Panc1 (cell line): ENCODE results near the gene GATAD2B. TPM values are rescaled to one million over a fixed set of nuclear protein-coding genes. Genes with fewer than 3 reads are reported as not detected.

Experiments
- ATAC-seq: fragments of 200-7000 bp; cut with Tn5 transposase; 2 replicates; pipeline ENCODE4 v1.9.1; 2020; ENCODE audit warnings: mild to moderate bottlenecking, moderate library complexity
- BruUV-seq: library from RNA; stranded (reverse); fragments of 400-500 nt; replicated peaks from 2 replicates; lab custom pipeline; 2021; lab: Mats Ljungman, UMichigan
- CTCF ChIA-PET: fragments of 300-600 bp; sonication (Branson Sonifier 250); formaldehyde crosslinking; loops from one replicate; lab custom pipeline; 2022; ENCODE audit warnings: antibody characterized with exemption; lab: Charles Lee
- POLR2A ChIA-PET: fragments of 300-600 bp; sonication (Branson Sonifier 250); formaldehyde crosslinking; loops from one replicate; lab custom pipeline; 2022; ENCODE audit warnings: antibody characterized with exemption; lab: Charles Lee
- DNase-seq: peaks from one replicate; pipeline ENCODE4 v3.0.0-alpha.2; 2010; ENCODE audit warnings: low read depth, low spot score
- H3K27ac ChIP-seq: 2 replicates; pipeline ENCODE4 v1.5.1; 2011; ENCODE audit warnings: mild to moderate bottlenecking, low read length, inconsistent platforms
- H3K27me3 ChIP-seq: fragments of 200-500 bp; sonication (Bioruptor generic); 2 replicates; pipeline ENCODE4 v1.6.0; 2014; ENCODE audit warnings: low read length, inconsistent platforms; ENCODE audit not compliant: control insufficient read depth, insufficient read depth
- H3K36me3 ChIP-seq: fragments of 200-500 bp; sonication (Bioruptor generic); 2 replicates; pipeline ENCODE4 v1.5.1; 2014; ENCODE audit warnings: inconsistent platforms, mild to moderate bottlenecking, low read length, moderate library complexity; ENCODE audit not compliant: control insufficient read depth, insufficient read depth
- H3K4me1 ChIP-seq: 2 replicates; pipeline ENCODE4 v1.5.1; 2011; ENCODE audit warnings: inconsistent platforms, mild to moderate bottlenecking, low read length, moderate library complexity; ENCODE audit not compliant: control insufficient read depth, insufficient read depth
- H3K4me3 ChIP-seq, 2 experiments: 2 replicates each; pipeline ENCODE4 v1.5.1; 2011 to 2012; ENCODE audit warnings: low read depth in 2 of 2, low read length in 2 of 2, mild to moderate bottlenecking in 2 of 2, inconsistent platforms in 1 of 2, moderate library complexity in 1 of 2
- H3K9me3 ChIP-seq: fragments of 200-500 bp; sonication (Bioruptor generic); 2 replicates; pipeline ENCODE4 v1.5.1; 2014; ENCODE audit warnings: low read depth, mild to moderate bottlenecking, inconsistent platforms, low read length, moderate library complexity; ENCODE audit not compliant: control insufficient read depth, insufficient read depth
- POLR2AphosphoS5 ChIP-seq: IDR thresholded peaks from 2 replicates; pipeline ENCODE4 v1.6.1; 2012; ENCODE audit warnings: mild to moderate bottlenecking, low read depth, low read length, moderate library complexity
- SIN3A ChIP-seq: IDR thresholded peaks from 2 replicates; pipeline ENCODE4 v1.6.1; 2012; ENCODE audit warnings: low read depth, mild to moderate bottlenecking, low read length, moderate library complexity, borderline replicate concordance; ENCODE audit not compliant: insufficient read depth
- TCF7L2 ChIP-seq: IDR thresholded peaks from 2 replicates; pipeline ENCODE4 v1.6.1; 2011; ENCODE audit warnings: mild to moderate bottlenecking, low read depth, low read length, inconsistent platforms
- in situ Hi-C: cut with HindIII; loops from 2 replicates; pipeline ENCODE4 v1.10.0; 2016; ENCODE audit warnings: low sequenced_read_pairs, low pct_unique_long_range_greater_than_20kb
- intact Hi-C: fragments of 100-400 bp; cut with micrococcal nuclease; formaldehyde crosslinking; loops from one replicate; pipeline ENCODE4 v1.10.0; 2022; ENCODE audit not compliant: unreplicated experiment
- total RNA-seq: library from RNA; stranded (reverse); gene quantifications from one replicate; pipeline ENCODE4 v1.2.1, GENCODE V29; 2021; ENCODE audit not compliant: unreplicated experiment
- TF ChIP-seq, protein P1 (sequence below): fragments of 450-650 bp; IDR thresholded peaks from 2 replicates; pipeline ENCODE4 v1.5.1; 2017; ENCODE audit warnings: mild to moderate bottlenecking
- TF ChIP-seq, protein P2 (sequence below), 2 experiments: IDR thresholded peaks; 2 replicates each; pipeline ENCODE4 v1.6.1; 2011 to 2012; ENCODE audit warnings: low read depth in 2 of 2, control low read depth in 1 of 2, low read length in 1 of 2, mild to moderate bottlenecking in 1 of 2, moderate library complexity in 1 of 2; ENCODE audit not compliant: insufficient read depth in 1 of 2

Gene GATAD2B
- total RNA-seq, 1 experiment from 2014 or later, result 47.2 TPM

DNA sequence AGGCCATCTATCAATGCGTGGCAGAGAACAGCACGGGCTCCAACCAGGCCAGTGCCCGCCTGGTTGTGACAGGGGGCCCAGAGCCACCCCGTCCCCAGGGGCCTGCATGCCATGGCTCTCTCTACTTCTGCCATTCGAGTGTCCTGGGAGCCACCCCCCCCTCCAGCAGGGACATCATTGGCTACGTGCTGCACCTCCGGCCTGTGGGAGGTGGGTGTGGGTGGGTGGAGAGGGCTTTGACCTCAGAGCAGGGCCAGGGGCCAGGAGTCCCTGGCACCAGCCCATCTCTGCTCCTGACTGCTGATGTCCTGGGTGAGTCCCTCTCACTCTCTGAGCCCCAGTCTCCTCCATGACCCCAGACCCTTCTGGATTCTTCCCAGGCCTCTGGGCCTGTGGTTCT, 122.3 kb downstream of the GATAD2B start:
- H3K9me3 ChIP-seq, result no peaks in the 10 kb centered on the region
- TF ChIP-seq, protein P1, sequence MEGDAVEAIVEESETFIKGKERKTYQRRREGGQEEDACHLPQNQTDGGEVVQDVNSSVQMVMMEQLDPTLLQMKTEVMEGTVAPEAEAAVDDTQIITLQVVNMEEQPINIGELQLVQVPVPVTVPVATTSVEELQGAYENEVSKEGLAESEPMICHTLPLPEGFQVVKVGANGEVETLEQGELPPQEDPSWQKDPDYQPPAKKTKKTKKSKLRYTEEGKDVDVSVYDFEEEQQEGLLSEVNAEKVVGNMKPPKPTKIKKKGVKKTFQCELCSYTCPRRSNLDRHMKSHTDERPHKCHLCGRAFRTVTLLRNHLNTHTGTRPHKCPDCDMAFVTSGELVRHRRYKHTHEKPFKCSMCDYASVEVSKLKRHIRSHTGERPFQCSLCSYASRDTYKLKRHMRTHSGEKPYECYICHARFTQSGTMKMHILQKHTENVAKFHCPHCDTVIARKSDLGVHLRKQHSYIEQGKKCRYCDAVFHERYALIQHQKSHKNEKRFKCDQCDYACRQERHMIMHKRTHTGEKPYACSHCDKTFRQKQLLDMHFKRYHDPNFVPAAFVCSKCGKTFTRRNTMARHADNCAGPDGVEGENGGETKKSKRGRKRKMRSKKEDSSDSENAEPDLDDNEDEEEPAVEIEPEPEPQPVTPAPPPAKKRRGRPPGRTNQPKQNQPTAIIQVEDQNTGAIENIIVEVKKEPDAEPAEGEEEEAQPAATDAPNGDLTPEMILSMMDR, result no peak
- TF ChIP-seq SIN3A (no peak), TCF7L2 (no peak), POLR2AphosphoS5 (no peak)
- TF ChIP-seq, protein P2, sequence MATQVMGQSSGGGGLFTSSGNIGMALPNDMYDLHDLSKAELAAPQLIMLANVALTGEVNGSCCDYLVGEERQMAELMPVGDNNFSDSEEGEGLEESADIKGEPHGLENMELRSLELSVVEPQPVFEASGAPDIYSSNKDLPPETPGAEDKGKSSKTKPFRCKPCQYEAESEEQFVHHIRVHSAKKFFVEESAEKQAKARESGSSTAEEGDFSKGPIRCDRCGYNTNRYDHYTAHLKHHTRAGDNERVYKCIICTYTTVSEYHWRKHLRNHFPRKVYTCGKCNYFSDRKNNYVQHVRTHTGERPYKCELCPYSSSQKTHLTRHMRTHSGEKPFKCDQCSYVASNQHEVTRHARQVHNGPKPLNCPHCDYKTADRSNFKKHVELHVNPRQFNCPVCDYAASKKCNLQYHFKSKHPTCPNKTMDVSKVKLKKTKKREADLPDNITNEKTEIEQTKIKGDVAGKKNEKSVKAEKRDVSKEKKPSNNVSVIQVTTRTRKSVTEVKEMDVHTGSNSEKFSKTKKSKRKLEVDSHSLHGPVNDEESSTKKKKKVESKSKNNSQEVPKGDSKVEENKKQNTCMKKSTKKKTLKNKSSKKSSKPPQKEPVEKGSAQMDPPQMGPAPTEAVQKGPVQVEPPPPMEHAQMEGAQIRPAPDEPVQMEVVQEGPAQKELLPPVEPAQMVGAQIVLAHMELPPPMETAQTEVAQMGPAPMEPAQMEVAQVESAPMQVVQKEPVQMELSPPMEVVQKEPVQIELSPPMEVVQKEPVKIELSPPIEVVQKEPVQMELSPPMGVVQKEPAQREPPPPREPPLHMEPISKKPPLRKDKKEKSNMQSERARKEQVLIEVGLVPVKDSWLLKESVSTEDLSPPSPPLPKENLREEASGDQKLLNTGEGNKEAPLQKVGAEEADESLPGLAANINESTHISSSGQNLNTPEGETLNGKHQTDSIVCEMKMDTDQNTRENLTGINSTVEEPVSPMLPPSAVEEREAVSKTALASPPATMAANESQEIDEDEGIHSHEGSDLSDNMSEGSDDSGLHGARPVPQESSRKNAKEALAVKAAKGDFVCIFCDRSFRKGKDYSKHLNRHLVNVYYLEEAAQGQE (IDR thresholded peaks at IDR 0.05; ENCODE audit: insufficient read depth in 1 of 2, low read depth in 2 of 2, low read length in 1 of 2), result no peak
- no peak for ATAC-seq
- no TSS peak for BruUV-seq
- ChIA-PET POLR2A (no interaction called here), CTCF (no interaction called here)
- H3K4me1 ChIP-seq, result no peaks in the 10 kb centered on the region
- H3K36me3 ChIP-seq, result no peaks in the 10 kb centered on the region
- no peak overlapping the region for H3K27ac ChIP-seq
- DNase-seq, result no peak
- in situ Hi-C loops, result no loop called here
- H3K4me3 ChIP-seq, result no peak overlapping the region
- H3K27me3 ChIP-seq, result no peaks in the 10 kb centered on the region
- intact Hi-C loops, result no loop called here

DNA sequence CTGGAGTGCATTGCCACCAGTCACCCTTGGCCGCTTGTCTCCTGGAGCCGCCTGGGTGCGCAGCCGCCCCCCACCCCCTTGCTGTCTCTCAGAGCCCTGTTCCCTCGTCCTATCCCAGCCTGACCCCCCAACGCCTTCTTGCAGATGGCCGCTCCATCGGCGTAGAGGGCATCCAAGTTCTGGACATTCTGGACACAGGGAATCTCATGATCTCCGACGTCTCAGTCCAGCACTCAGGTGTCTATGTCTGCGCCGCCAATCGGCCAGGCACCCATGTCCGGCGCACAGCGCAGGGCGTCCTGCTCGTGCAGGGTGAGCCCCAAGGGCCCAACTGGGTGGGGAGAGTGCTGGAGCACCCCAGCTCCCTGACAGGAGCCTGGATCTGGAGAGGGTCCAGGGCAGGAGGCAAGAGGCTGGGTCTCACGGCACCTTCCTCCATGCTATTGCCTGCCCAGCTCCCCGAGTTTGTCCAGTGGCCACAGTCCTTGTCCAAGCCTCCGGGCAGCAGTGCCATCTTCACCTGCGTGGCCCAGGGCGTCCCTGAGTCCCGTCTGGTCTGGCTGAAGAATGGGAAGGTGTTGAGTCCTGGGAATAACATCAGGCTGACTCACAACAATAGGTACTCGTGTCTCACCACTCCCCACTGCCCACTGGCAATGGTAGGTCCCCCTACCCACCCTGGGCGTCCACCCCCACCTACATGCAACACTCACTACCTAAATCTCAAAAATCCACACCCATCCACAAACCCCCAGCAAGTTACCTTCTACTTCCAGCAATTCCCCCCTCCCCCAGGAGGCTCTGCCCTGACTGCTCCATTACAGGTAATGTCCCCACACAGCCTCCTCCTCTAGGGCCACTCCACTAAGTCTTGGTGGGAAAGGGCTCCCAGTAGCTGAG, 123.0 kb downstream of the GATAD2B start:
- ChIA-PET CTCF (no interaction called here), POLR2A (no interaction called here)
- Histone ChIP-seq H3K4me1 (no peaks in the 10 kb centered on the region), H3K27ac (no peak overlapping the region), H3K9me3 (no peaks in the 10 kb centered on the region), H3K27me3 (no peaks in the 10 kb centered on the region), H3K4me3 (no peak overlapping the region), H3K36me3 (no peaks in the 10 kb centered on the region)
- intact Hi-C loops, result no loop called here
- no peak for TF ChIP-seq POLR2AphosphoS5
- TF ChIP-seq SIN3A, result no peak
- TF ChIP-seq, protein P2 (IDR thresholded peaks at IDR 0.05; ENCODE audit: insufficient read depth in 1 of 2, low read depth in 2 of 2, low read length in 1 of 2), result no peak
- TF ChIP-seq TCF7L2, result no peak
- in situ Hi-C loops, result no loop called here
- no peak for DNase-seq
- no peak for ATAC-seq
- no TSS peak for BruUV-seq
